Adrenal gland (tissue), 12 donors: ENCODE data around the gene PSMB2. TPM values are rescaled to one million over a fixed set of nuclear protein-coding genes. Genes with fewer than 3 reads are reported as not detected.

Source experiments
- DNase-seq, 7 donors: peaks; one replicate each; pipeline ENCODE4 v3.0.0-alpha.2; 2019 to 2020
- H3K27ac ChIP-seq, 5 donors: fragments of 200-600 bp; sonication (generic) in 4 of 5; 1 replicate in 3 of 5; 2 replicates in 2 of 5; pipeline versions ENCODE4 v1.5.1 to v1.8.0; 2016 to 2020; ENCODE audit warnings: mild to moderate bottlenecking in 1 of 5
- H3K27me3 ChIP-seq: fragments of 200-600 bp; 2 replicates; pipeline ENCODE4 v1.8.0; 2021
- H3K36me3 ChIP-seq, 2 donors: fragments of 200-600 bp; replicated peaks in 1 of 2; 1 replicate in 1 of 2; 2 replicates in 1 of 2; pipeline versions ENCODE4 v1.5.1 to v1.8.0; 2018 to 2022
- H3K4me1 ChIP-seq, 2 donors: fragments of 200-600 bp; replicated peaks in 1 of 2; 1 replicate in 1 of 2; 2 replicates in 1 of 2; pipeline versions ENCODE4 v1.5.1 to v1.8.0; 2018 to 2021
- H3K4me3 ChIP-seq, 4 donors: fragments of 200-600 bp; sonication (generic) in 3 of 4; one replicate each; pipeline ENCODE4 v1.5.1; 2016 to 2018
- H3K9me3 ChIP-seq, 3 donors: fragments of 200-600 bp; sonication (generic) in 1 of 3; replicated peaks in 1 of 3; 1 replicate in 2 of 3; 2 replicates in 1 of 3; pipeline versions ENCODE4 v1.5.1 to v1.8.0; 2016 to 2021
- CTCF ChIP-seq, 6 experiments: fragments of 450-650 bp in 4 of 6; fragments of 200-600 bp in 2 of 6; sonication (generic) in 1 of 6; IDR thresholded peaks; 1 replicate in 5 of 6; 2 replicates in 1 of 6; pipeline versions ENCODE4 v1.5.1 to v1.8.0; 2016 to 2021; ENCODE audit warnings: antibody characterized with exemption in 6 of 6, mild to moderate bottlenecking in 2 of 6, moderate library complexity in 1 of 6
- POLR2A ChIP-seq, 2 donors: fragments of 450-650 bp; IDR thresholded peaks; one replicate each; pipeline ENCODE4 v1.6.1; 2017; ENCODE audit warnings: antibody characterized with exemption in 2 of 2, mild to moderate bottlenecking in 2 of 2, moderate library complexity in 1 of 2
- WGBS, 4 donors: extraction: QIAGEN DNeasy Blood & Tissue Kit in 2 of 4; methylation state at CpG; one replicate each; pipeline versions ENCODE4 v1.1.5 to v1.1.7; 2013 to 2017; 5-methylcytosine and 5-hydroxymethylcytosine counted together
- intact Hi-C, 2 donors: fragments of 100-400 bp; cut with DNase I; formaldehyde crosslinking; loops; one replicate each; pipeline versions ENCODE4 v1.14.1 to v1.15.0; 2022 to 2023
- polyA plus RNA-seq, 3 donors: library from polyadenylated mRNA; stranded (reverse); fragments of 200-250 nt in 2 of 3; fragments of 350-450 nt in 1 of 3; fragmentation: Illumina TruSeq in 1 of 3; extraction: RNeasy Lipid Tissue Mini Kit (QIAGEN cat#74804) in 1 of 3; gene quantifications; one replicate each; pipeline ENCODE4 v1.2.3, GENCODE V29; 2013 to 2014
- total RNA-seq, 9 donors: library from RNA; depleted of rRNA in 4 of 9; stranded (reverse); fragments of >200 nt in 4 of 9; fragments of 120-200 nt in 1 of 9; fragmentation: NEBNext Ultra II Directional in 1 of 9; extraction: Animal tissue kit (Norgen Biotek cat#: 25700) in 1 of 9; gene quantifications; one replicate each; pipeline versions ENCODE4 v1.1.0 to v1.2.4, GENCODE V29; 2013 to 2023
- donor health status: healthy with polysubstance abuse.
- donor health status: Bipolar disorder and iron deficiency.
- donor health status: DM: yes; HTN: yes; CAD: no.
- donor health status: DM: no; HTN: no; CAD: no.
- donor health status: DM: no; HTN: no; CAD: no.
- donor health status: DM: yes; HTN: yes; CAD: no.

PSMB2 gene
- total and polyA plus RNA-seq, 12 donors, result 23.5 to 120 (median 51.0) TPM

DNA sequence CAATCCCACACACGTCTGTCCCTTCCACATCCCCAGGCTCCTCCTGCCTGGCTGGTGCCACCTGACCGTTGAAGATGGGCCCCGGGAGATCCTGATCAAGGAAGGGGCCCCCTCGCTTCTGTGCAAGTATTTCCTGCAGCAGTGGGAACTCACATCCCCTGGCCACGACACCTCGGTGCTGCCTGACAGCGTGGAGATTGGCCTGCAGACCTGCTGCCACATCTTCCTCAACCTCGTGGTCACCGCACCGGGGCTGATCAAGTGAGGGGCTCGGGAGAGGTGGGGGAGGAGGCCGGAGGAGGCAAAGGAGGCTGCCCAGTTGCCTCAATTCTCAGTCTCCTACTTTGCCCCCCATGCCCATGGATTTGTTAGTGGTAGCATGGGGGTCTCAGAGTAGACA lies 78.2 kb downstream of the PSMB2 start:
- Histone ChIP-seq H3K36me3 (peaks cover 0 to 32% of the 10 kb centered on the region in 2 donors), H3K4me1 (peaks cover 8 to 21% of the 10 kb centered on the region in 2 donors), H3K4me3 (no peak overlapping the region), H3K27ac (no peak overlapping the region), H3K27me3 (no peaks in the 10 kb centered on the region), H3K9me3 (no peaks in the 10 kb centered on the region)
- peak in 1 of 7 donors; percentile 51 for DNase-seq
- TF ChIP-seq CTCF (IDR thresholded peaks at IDR 0.05) (no peak), POLR2A (IDR thresholded peaks at IDR 0.05) (no peak)
- 62 to 72% (median 64%) methylated on average over 10 to 12 of the region's 12 CpGs for WGBS, 4 donors
- intact Hi-C loops, result loop anchor here (5.0 to 10.0 kb wide), 2 partner anchors 209 to 358 kb away; no protein-coding TSS in a partner anchor

DNA sequence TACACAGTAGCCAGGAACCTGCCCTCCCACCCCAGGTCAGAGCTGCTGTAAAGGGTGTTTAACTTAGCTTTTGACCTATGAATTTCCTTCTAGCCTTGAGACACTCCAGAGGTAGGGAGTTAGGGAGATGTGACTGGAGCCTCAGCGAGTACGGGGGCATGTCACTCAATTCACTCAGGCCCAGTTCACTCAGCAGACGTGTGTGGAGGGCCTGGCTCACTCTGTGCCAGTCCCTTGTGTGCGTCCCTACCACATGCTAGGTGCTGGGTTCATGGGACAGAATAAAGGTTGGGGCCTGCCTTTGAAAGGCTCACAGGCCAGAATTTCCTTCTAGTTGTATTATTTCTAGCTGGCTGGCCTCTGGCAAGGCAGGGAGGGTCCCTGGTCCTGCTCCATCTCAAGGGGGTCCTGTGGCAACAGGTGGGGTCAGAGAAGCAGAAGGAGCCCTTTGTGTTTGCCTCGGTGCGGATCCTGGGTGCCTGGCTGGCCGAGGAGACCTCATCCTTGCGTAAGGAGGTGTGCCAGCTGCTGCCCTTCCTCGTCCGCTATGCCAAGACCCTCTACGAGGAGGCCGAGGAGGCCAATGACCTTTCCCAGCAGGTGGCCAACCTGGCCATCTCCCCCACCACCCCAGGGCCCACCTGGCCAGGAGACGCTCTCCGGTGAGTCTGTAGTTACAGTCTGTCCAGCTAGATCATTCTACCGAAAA lies 79.2 kb downstream of the PSMB2 start:
- 85 to 88% (median 87%) methylated on average over 4 to 15 of the region's 15 CpGs for WGBS, 4 donors
- no peak for DNase-seq
- H3K4me1 ChIP-seq, result peaks cover 12 to 23% of the 10 kb centered on the region in 2 donors

DNA sequence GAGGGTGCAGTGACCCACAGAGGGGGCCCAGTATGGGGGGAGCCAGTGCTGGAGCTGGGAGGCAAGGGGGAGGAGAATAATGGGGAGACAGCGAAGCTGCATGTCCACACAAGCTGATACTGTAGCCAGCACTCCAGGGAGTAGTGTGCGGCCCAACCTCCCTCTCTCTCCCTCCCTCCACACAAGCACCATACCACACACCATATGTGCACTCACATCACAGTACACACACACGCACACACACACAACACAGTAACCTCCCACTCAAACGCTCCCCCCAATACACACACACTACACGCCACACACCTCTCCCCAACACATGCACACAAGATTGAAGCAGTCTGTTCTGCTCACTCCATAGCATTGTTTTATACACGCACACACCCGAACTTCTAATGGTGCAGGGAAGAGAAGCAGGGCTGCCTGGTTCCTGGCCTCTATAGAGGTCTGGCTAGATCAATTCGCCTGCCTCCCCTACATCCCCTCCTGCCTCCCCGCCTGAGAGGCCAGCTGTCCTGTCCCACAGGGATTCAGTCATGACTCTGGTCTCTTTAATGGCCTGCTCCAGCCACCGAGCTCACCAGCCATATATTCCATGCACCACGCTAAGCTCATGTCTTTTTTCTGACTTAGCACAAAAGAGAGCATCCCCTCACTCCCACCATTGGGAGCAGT lies 79.9 kb downstream of the PSMB2 start:
- no peaks in the 10 kb centered on the region for H3K27me3 ChIP-seq
- peaks cover 12 to 27% of the 10 kb centered on the region in 2 donors for H3K4me1 ChIP-seq
- no peak for DNase-seq
- 83 to 90% (median 87%) methylated on average over 9 to 11 of the region's 11 CpGs for WGBS, 4 donors
- intact Hi-C loops, result loop anchor here (5.0 to 10.0 kb wide), 2 partner anchors 211 to 357 kb away; no protein-coding TSS in a partner anchor
- H3K27ac ChIP-seq, result no peak overlapping the region
- TF ChIP-seq POLR2A (IDR thresholded peaks at IDR 0.05) (no peak), CTCF (IDR thresholded peaks at IDR 0.05) (no peak)
- H3K36me3 ChIP-seq, result peaks cover 0 to 28% of the 10 kb centered on the region in 2 donors
- no peak overlapping the region for H3K4me3 ChIP-seq
- no peaks in the 10 kb centered on the region for H3K9me3 ChIP-seq

More for the DNA sequence above, 79.2 kb downstream of the PSMB2 start:
- Histone ChIP-seq H3K27ac (no peak overlapping the region), H3K9me3 (no peaks in the 10 kb centered on the region), H3K36me3 (peaks cover 0 to 32% of the 10 kb centered on the region in 2 donors), H3K4me3 (no peak overlapping the region), H3K27me3 (no peaks in the 10 kb centered on the region)
- TF ChIP-seq CTCF (IDR thresholded peaks at IDR 0.05) (no peak), POLR2A (IDR thresholded peaks at IDR 0.05) (no peak)
- intact Hi-C loops, result loop anchor here (5.0 to 10.0 kb wide), 2 partner anchors 210 to 357 kb away; no protein-coding TSS in a partner anchor
